ENCODE measurements around the gene THOC6. TPM values are rescaled to one million over a fixed set of nuclear protein-coding genes. Genes with fewer than 3 reads are reported as not detected.
"Not testable (repeated sequence)": the region's sequence is repeated elsewhere in the genome, so short reads cannot be mapped to it uniquely, and the experiment has no call there.

The THOC6 gene
- total RNA-seq, 2 donors from 2014 or later, result 33.6 to 58.8 TPM

DNA sequence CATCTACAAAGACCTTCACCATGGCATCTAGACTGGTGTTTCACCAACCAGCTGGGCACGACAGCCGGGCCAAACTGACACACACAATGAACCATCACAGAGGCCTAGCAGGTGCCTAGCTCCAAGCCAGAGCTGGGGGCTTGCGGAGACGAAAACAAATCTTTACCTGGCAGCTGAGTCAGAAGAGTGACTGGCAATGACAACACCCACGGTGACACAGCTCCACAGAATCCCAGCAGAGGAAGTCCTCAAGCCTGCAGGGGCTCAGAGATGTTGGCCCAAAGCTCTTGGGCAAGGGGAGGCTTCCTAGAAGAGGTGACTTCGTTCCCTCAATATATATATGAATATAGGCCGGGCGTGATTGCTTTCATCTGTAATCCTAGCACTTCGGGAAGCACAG is 27.7 kb downstream of the THOC6 start:
- peak overlapping the region; percentile 82 to 92 for H3K27ac Mint-ChIP-seq
- no peak for ATAC-seq
- H3K27me3 Mint-ChIP-seq, result peaks cover 8 to 9% of the 10 kb centered on the region in 2 donors
- H3K4me3 Mint-ChIP-seq, result peak overlapping the region; percentile 69
- H3K4me1 Mint-ChIP-seq (ENCODE audit: low read depth in 2 of 2), result peaks cover 55 to 62% of the 10 kb centered on the region in 2 donors
- no peak for DNase-seq (ENCODE audit: low spot score)
- H3K36me3 Mint-ChIP-seq, result peaks cover 25% of the 10 kb centered on the region
- H3K9me3 Mint-ChIP-seq, result no peaks in the 10 kb centered on the region

DNA sequence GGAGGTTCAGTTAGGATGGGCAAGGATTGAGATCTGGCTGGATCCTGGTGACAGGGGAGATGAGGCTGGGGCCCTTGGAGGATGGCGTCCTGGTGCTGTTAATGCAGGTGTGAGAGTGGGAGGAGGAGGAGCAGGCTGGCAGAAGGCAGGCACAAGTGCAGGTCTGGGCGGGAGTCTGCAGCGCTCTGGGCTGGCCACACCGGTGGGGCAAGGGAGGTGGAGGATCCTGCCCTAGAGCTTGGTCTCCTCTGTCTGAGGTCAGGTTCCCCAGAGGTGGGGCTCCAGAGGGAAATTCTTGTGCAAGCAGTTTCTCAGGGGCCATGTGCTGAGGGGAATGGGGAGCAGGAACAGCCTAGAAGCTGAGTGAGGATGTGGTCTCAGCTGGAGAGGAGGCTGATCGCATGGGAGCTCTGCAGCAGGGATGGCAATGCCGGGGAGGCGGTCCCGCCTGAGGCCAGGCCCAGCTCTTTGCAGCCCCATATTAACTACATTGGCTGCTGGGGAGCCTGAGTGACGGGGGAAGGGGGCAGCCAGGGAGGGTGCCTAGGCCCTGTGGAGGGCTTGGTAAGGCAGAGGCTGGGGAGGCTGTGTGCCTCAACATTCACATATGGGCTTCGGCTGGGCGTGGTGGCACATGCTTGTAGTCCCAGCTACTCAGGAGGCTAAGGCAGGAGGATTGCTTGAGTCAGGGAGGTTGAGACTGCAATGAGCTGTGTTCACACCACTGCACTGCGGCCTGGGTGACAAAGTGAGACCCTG is 28.9 kb downstream of the THOC6 start:
- H3K27me3 Mint-ChIP-seq; DNase-seq (ENCODE audit: low spot score); H3K9me3 Mint-ChIP-seq: not testable (repeated sequence)
- Mint-ChIP-seq H3K4me3 (peak overlapping the region; percentile 69), H3K27ac (peak overlapping the region; percentile 82 to 92), H3K4me1 (ENCODE audit: low read depth in 2 of 2) (peaks cover 65 to 74% of the 10 kb centered on the region in 2 donors), H3K36me3 (peaks cover 31% of the 10 kb centered on the region)
- ATAC-seq, result peak; percentile 51 to 69

DNA sequence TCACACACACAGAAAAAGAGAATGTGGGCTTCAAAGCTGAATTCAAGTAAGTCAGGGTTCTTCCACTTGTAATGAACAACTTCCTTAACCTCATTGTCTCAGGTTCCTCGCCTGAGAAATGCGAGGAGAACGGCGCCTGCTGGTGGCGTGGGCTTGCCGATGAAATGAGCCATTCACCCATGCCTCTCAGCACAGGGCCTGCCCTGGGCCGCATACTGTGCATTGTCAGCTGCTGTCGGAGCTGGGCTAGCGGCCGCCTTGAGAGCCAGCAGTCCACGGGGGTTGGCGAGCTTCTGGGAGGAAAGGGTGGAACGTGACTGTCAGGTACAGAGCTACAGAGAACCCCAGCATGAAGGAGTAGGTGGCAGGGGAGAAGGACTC is 29.5 kb downstream of the THOC6 start:
- Mint-ChIP-seq H3K4me3 (peak overlapping the region; percentile 88), H3K36me3 (peaks cover 31% of the 10 kb centered on the region), H3K27ac (peak overlapping the region; percentile 79 to 100), H3K4me1 (ENCODE audit: low read depth in 2 of 2) (peaks cover 62 to 70% of the 10 kb centered on the region in 2 donors)
- not testable (repeated sequence) for DNase-seq (ENCODE audit: low spot score); H3K9me3 Mint-ChIP-seq; H3K27me3 Mint-ChIP-seq
- ATAC-seq, result peak; percentile 0 to 56

DNA sequence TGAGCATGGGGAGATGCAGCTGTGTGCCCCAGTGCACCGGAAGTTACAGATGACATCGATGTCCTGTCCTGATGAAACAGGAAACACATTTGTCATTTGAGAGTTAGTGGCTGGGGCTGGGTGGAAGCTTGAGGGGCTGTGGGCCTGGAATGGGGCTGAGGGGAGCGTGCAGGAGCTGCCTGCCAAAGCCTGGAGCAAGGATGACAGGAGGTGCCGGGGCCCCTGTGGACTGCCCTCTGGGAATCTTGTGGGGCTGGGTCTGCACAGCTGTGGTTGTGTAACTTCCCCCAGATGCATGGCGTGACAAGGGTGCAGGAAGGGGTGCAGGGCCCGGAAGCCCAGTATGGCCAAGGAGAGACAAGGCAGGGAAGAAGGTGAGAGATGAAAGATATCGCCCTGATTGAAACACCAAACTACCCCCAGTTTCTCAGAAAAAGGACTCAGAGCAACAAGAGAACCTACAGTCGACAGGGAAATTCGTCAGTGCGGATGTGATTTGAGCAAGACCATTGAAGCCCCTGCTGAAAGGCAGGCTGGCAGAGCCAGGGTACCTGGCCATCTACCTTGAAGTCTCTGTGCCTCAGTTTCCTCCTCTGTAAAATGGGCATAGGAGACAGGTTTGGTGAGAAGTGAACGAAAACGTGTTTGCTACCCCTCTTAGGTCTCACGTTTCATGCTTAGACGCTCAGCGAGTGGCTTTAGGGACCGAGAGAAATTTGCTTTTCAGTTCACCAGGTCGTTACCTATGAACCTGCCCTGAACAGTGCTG is 31.3 kb downstream of the THOC6 start:
- DNase-seq (ENCODE audit: low spot score) (peak; percentile 81), ATAC-seq (peak; percentile 34 to 49)
- Mint-ChIP-seq H3K27ac (peak overlapping the region; percentile 94 to 100), H3K36me3 (peaks cover 31% of the 10 kb centered on the region), H3K4me1 (ENCODE audit: low read depth in 2 of 2) (peaks cover 60 to 65% of the 10 kb centered on the region in 2 donors), H3K27me3 (no peaks in the 10 kb centered on the region), H3K9me3 (no peaks in the 10 kb centered on the region), H3K4me3 (peak overlapping the region; percentile 88)

DNA sequence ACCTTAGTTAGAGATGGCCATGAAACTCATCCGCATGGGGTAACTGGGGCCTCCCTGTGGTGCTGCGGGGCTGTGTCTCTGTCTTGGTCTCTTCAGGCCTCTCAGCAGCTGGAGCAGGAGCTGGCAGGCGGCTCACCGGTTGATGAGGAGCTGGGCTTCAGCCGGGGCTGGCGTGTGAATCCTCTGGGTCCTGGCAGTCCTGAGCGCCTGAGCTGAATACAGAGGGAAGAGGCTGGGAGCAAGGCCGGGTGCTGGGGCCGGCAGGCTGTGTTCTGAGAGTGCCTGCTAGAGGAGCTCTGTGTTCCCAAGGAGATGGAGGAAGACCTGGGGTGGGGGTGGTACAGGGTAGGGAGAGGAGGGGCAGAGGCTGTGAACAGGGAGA is 31.9 kb downstream of the THOC6 start:
- H3K27me3 Mint-ChIP-seq; DNase-seq (ENCODE audit: low spot score); ATAC-seq; H3K9me3 Mint-ChIP-seq: not testable (repeated sequence)
- peak overlapping the region; percentile 94 to 100 for H3K27ac Mint-ChIP-seq
- H3K36me3 Mint-ChIP-seq, result peaks cover 31% of the 10 kb centered on the region
- H3K4me3 Mint-ChIP-seq, result peak overlapping the region; percentile 88
- peaks cover 61 to 65% of the 10 kb centered on the region in 2 donors for H3K4me1 Mint-ChIP-seq (ENCODE audit: low read depth in 2 of 2)

DNA sequence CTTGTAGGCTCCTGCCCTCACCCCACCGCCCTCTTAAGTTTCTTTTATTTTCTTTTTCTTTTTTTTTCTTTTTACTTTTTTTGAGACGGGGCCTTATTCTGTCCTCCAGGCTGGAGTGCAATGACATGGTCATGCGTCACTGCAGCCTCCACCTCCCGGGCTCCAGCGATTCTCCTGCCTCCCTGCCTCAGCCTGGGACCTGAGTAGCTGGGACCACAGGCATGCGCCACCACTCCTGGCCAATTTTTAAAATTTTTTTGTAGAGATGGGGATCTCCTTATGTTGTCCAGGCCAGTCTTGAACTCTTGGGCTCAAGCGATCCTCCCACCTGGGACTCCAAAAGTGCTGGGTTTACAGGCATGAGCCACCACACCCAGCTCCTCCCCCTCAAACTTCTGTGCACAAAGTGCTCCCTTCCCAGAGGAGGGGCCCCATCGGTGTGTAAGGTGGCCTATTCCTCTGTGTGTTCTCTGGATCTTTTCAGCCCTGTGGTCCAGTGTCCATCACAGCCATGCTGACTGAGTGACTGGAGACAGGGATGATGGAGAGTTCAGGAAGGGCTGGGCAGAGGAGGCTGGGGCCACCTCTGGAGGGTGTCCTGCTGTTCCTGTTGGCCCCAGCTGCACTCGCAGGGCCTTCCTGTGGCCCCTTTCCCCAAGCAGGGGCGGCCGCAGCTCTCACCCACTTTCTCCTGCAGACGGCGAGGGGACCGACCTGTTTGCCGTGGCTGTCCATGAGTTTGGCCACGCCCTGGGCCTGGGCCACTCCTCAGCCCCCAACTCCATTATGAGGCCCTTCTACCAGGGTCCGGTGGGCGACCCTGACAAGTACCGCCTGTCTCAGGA is 32.7 kb downstream of the THOC6 start:
- H3K9me3 Mint-ChIP-seq, result no peaks in the 10 kb centered on the region
- DNase-seq (ENCODE audit: low spot score), result no peak
- H3K4me3 Mint-ChIP-seq, result peak overlapping the region; percentile 88
- ATAC-seq, result no peak
- no peaks in the 10 kb centered on the region for H3K27me3 Mint-ChIP-seq
- peak overlapping the region; percentile 94 to 100 for H3K27ac Mint-ChIP-seq
- H3K4me1 Mint-ChIP-seq (ENCODE audit: low read depth in 2 of 2), result peaks cover 53 to 58% of the 10 kb centered on the region in 2 donors
- peaks cover 31% of the 10 kb centered on the region for H3K36me3 Mint-ChIP-seq

DNA sequence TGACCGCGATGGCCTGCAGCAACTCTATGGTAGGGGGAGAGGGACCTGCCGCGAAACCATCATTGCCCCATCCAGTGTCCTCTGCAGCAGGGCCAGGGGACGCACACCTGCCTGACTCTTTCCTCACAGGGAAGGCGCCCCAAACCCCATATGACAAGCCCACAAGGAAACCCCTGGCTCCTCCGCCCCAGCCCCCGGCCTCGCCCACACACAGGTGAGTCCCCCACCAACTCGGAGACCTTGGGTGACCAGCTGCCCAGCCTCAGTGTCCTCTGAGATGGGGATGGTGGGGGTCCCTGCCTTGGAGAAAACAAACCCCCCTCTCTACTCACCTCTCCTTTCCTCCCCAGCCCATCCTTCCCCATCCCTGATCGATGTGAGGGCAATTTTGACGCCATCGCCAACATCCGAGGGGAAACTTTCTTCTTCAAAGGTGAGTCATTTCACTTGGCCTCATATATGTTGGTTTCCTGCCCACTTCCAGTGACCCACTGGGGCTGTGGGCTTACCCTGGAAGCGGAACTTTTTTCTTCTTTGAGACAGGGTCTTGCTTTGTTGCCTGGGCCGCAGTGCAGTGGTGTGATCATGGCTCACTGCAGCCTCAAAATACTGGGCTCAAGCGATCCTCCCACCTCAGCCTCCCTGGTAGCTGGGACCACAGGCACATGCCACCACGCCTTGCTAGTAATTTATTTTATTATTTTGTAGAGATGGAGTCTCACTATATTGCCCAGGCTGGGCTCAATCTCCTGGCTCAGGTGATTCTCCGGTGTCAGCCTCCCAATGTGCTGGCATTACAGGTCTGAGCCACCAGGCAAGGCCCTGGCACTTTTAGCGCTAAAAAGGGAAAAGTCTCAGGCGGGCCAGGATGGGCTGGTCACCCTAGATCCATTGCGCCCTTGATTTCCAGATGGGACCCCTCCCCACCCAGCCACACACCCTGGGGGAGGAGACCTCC is 33.6 kb downstream of the THOC6 start:
- Mint-ChIP-seq H3K27me3 (no peaks in the 10 kb centered on the region), H3K36me3 (peaks cover 24% of the 10 kb centered on the region), H3K4me1 (ENCODE audit: low read depth in 2 of 2) (peaks cover 52 to 55% of the 10 kb centered on the region in 2 donors), H3K4me3 (peak overlapping the region; percentile 88), H3K27ac (peak overlapping the region; percentile 94 to 100), H3K9me3 (no peaks in the 10 kb centered on the region)
- ATAC-seq, result no peak
- DNase-seq (ENCODE audit: low spot score), result no peak

DNA sequence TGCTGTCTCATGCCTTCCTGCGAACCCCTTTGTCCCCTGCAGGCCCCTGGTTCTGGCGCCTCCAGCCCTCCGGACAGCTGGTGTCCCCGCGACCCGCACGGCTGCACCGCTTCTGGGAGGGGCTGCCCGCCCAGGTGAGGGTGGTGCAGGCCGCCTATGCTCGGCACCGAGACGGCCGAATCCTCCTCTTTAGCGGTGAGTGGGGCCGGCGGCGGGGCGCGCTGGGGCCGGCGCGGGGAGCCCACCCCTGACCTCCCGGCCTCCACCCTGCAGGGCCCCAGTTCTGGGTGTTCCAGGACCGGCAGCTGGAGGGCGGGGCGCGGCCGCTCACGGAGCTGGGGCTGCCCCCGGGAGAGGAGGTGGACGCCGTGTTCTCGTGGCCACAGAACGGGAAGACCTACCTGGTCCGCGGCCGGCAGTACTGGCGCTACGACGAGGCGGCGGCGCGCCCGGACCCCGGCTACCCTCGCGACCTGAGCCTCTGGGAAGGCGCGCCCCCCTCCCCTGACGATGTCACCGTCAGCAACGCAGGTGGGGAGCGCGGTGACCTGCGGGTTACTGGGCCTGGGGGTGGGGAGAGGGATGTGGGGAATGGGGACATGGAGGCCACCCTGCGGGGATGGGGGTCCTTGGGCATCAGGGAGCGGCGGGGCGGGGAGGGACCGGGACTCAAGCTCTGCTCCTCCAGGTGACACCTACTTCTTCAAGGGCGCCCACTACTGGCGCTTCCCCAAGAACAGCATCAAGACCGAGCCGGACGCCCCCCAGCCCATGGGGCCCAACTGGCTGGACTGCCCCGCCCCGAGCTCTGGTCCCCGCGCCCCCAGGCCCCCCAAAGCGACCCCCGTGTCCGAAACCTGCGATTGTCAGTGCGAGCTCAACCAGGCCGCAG is 34.5 kb downstream of the THOC6 start:
- Mint-ChIP-seq H3K27me3 (no peaks in the 10 kb centered on the region), H3K4me3 (peak overlapping the region; percentile 89), H3K9me3 (no peaks in the 10 kb centered on the region), H3K4me1 (ENCODE audit: low read depth in 2 of 2) (peaks cover 57 to 63% of the 10 kb centered on the region in 2 donors), H3K27ac (peak overlapping the region; percentile 99 to 100), H3K36me3 (peaks cover 24% of the 10 kb centered on the region)
- peak; percentile 50 to 63 for ATAC-seq
- DNase-seq (ENCODE audit: low spot score), result peak; percentile 78

DNA sequence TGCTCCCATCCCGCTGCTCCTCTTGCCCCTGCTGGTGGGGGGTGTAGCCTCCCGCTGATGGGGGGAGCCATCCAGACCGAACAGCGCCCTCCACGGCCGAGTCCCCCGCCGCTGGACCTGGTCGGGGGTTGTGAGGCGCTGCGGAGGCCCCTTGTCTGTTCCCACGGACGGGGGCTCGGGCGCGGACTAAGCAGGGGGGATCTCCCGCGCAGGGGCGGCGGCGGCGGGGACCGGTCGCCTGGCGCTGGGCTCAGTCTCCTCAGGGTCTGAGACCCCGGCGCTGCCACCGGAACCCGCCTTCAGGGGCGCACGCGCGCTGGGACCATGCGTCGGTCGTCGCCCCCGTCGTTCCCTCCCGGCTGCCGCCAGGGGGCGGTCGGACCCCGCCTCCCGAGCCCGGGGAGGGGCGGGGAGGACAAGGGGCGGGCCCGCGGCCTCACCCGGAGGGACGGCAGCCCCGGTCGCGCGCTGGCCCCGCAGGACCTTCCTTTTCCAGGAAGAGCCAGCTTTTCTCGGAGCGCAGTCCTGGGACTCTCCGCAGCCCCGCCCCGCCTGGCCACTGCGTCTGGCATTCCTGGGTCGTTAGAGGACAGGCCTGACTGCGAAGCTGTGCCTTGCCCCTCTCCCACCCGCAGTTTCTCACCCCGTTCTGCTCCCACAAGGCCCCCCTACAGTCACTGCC is 35.3 kb downstream of the THOC6 start:
- Mint-ChIP-seq H3K36me3 (peaks cover 16% of the 10 kb centered on the region), H3K4me3 (peak overlapping the region; percentile 89), H3K4me1 (ENCODE audit: low read depth in 2 of 2) (peaks cover 55 to 61% of the 10 kb centered on the region in 2 donors), H3K9me3 (no peaks in the 10 kb centered on the region), H3K27ac (peak overlapping the region; percentile 92 to 99), H3K27me3 (no peaks in the 10 kb centered on the region)
- peak; percentile 88 to 94 for ATAC-seq
- DNase-seq (ENCODE audit: low spot score), result peak; percentile 97

DNA sequence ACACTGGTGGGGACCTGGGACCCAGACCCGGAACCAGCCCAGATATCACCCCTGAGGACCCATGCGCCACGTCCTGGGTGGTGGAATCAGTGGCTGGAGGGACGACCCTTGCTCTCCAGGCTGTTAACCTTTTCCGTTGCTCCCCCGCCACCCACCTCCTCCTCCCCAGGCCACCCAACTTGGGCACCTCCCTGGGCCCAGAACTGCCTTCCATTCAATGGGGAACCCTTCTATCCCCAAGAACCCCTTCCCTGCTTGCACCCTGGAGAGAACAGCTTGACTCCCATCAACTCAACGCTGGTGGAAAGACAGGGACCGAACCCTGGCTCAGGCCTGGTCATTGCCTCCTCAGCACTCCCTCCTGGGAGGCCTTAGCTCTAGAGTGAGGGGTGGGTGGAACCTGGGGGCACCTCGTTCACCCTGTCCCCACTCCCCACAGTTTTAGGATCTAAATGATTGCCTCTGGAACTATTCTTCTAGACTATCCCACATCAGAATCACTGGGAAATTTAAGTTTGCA is 35.9 kb downstream of the THOC6 start:
- H3K4me1 Mint-ChIP-seq (ENCODE audit: low read depth in 2 of 2), result peaks cover 55% of the 10 kb centered on the region in 2 donors
- DNase-seq (ENCODE audit: low spot score) (no peak), ATAC-seq (no peak)
- no peaks in the 10 kb centered on the region for H3K9me3 Mint-ChIP-seq
- no peaks in the 10 kb centered on the region for H3K27me3 Mint-ChIP-seq
- H3K36me3 Mint-ChIP-seq, result peaks cover 13% of the 10 kb centered on the region
- H3K4me3 Mint-ChIP-seq, result peak overlapping the region; percentile 89
- peak overlapping the region; percentile 92 to 99 for H3K27ac Mint-ChIP-seq

DNA sequence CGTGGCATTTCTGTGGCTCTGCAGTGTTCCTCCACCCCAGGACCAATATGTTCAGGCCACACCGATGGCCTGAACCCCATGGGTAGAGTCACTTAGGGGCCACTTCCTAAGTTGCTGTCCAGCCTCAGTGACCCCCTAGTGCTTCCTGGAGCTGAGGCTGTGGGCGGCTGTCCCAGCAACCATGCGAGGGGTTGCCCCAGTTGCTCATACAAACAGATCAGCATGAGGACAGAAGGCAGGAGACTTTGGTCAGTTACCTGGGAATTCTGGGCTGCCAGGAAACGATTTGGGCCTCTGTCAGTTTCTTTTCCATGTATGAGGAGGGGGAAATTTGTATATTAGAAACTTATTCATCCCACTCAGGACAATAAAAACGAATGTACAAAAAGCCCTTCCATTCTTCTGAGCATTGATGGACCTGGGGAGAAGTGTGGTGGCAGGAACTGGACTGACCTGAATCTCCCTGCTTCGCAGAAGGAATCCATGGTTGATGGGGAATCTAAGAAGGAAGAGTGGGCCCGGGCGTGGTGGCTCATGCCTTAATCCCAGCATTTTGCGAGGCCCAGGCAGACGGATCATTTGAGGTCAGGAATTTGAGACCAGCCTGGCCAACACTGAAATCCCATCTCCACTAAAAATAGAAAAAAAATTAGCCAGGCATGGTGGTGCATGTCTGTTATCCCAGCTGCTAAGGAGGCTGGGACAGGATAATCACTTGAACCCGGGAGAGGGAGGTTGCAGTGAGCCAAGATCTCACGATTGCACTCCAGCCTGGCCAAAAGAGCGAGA is 36.7 kb downstream of the THOC6 start:
- DNase-seq (ENCODE audit: low spot score) (no peak), ATAC-seq (no peak)
- Mint-ChIP-seq H3K4me3 (peak overlapping the region; percentile 89), H3K36me3 (peaks cover 9% of the 10 kb centered on the region), H3K27ac (peak overlapping the region; percentile 92 to 99), H3K27me3 (no peaks in the 10 kb centered on the region), H3K4me1 (ENCODE audit: low read depth in 2 of 2) (peaks cover 52% of the 10 kb centered on the region in 2 donors), H3K9me3 (no peaks in the 10 kb centered on the region)

Data from natural killer cell treated with Interleukin-12 subunit alpha and Interleukin-12 subunit beta and Interleukin-15 and Interleukin-18, amount 100 ng/mL, for 72 hours (primary cell).